Tibial nerve (tissue), 4 donors: ENCODE results near the gene BAZ2B. TPM values are rescaled to one million over a fixed set of nuclear protein-coding genes. Genes with fewer than 3 reads are reported as not detected.

ENCODE experiments used
- DNase-seq, 2 donors: peaks; one replicate each; pipeline ENCODE4 v3.0.0-alpha.2; 2019; ENCODE audit warnings: low spot score in 2 of 2
- H3K27ac ChIP-seq, 4 donors: fragments of 200-600 bp; sonication (generic) in 3 of 4; one replicate each; pipeline ENCODE4 v1.5.1; 2017 to 2019; ENCODE audit warnings: mild to moderate bottlenecking in 1 of 4
- H3K27me3 ChIP-seq, 2 donors: fragments of 200-600 bp; sonication (generic) in 1 of 2; one replicate each; pipeline versions ENCODE4 v1.5.1 to v1.6.0; 2017 to 2019
- H3K36me3 ChIP-seq, 3 donors: fragments of 200-600 bp; sonication (generic); one replicate each; pipeline ENCODE4 v1.5.1; 2018 to 2019
- H3K4me1 ChIP-seq, 4 donors: fragments of 200-600 bp; sonication (generic) in 3 of 4; one replicate each; pipeline ENCODE4 v1.5.1; 2017 to 2019
- H3K4me3 ChIP-seq, 4 donors: fragments of 200-600 bp; sonication (generic) in 3 of 4; one replicate each; pipeline ENCODE4 v1.5.1; 2017 to 2019; ENCODE audit warnings: mild to moderate bottlenecking in 1 of 4, moderate library complexity in 1 of 4
- H3K9me3 ChIP-seq, 4 donors: fragments of 200-600 bp; sonication (generic) in 3 of 4; one replicate each; pipeline ENCODE4 v1.5.1; 2017 to 2019
- CTCF ChIP-seq, 5 experiments: fragments of 200-600 bp in 3 of 5; fragments of 450-650 bp in 2 of 5; sonication (generic) in 3 of 5; IDR thresholded peaks; one replicate each; pipeline ENCODE4 v1.5.1; 2016 to 2019; ENCODE audit warnings: antibody characterized with exemption in 5 of 5, mild to moderate bottlenecking in 3 of 5, moderate library complexity in 2 of 5
- EP300 ChIP-seq, 2 donors: sonication (generic); formaldehyde crosslinking; IDR thresholded peaks; one replicate each; pipeline ENCODE4 v1.6.1; 2017; ENCODE audit warnings: antibody characterized with exemption in 2 of 2, mild to moderate bottlenecking in 1 of 2
- POLR2A ChIP-seq, 2 donors: fragments of 450-650 bp; IDR thresholded peaks; one replicate each; pipeline ENCODE4 v1.6.1; 2017; ENCODE audit warnings: antibody characterized with exemption in 2 of 2, mild to moderate bottlenecking in 2 of 2, moderate library complexity in 2 of 2
- WGBS, 2 donors: methylation state at CpG; one replicate each; pipeline ENCODE4 v1.1.5; 2018; 5-methylcytosine and 5-hydroxymethylcytosine counted together
- total RNA-seq, 4 donors: library from RNA; depleted of rRNA; stranded (reverse); fragments of >200 nt; gene quantifications; one replicate each; pipeline ENCODE4 v1.1.0, GENCODE V29; 2016

The BAZ2B gene
- total RNA-seq, 4 donors from 2014 or later = 98.4 to 135 (median 114) TPM

- Histone ChIP-seq H3K4me3 (no peak overlapping the region), H3K9me3 (no peaks in the 10 kb centered on the region), H3K4me1 (peaks cover 0 to 20% (median 6%) of the 10 kb centered on the region in 4 donors), H3K36me3 (peaks cover 0 to 7% (median 0%) of the 10 kb centered on the region in 3 donors), H3K27ac (no peak overlapping the region), H3K27me3 (no peaks in the 10 kb centered on the region)
- WGBS, 2 donors = 70 to 71% methylated on average over 2 of the region's 2 CpGs
- DNase-seq = no peak
- TF ChIP-seq CTCF (IDR thresholded peaks at IDR 0.05) = no peak
- no peak for TF ChIP-seq EP300 (IDR thresholded peaks at IDR 0.05)
- TF ChIP-seq POLR2A (IDR thresholded peaks at IDR 0.05) = no peak
Observed at GRCh38 chr2:159461076-159461475, 155.3 kb downstream of the BAZ2B start.

GRCh38 chr2:159460227-159460626 lies 156.1 kb downstream of the BAZ2B start:
- no peaks in the 10 kb centered on the region for H3K9me3 ChIP-seq
- 75 to 87% methylated on average over 1 of the region's 1 CpG for WGBS, 2 donors
- peaks cover 0 to 25% (median 8%) of the 10 kb centered on the region in 4 donors for H3K4me1 ChIP-seq

GRCh38 chr2:159459279-159459678 lies 157.1 kb downstream of the BAZ2B start:
- TF ChIP-seq CTCF (IDR thresholded peaks at IDR 0.05) (no peak), EP300 (IDR thresholded peaks at IDR 0.05) (no peak), POLR2A (IDR thresholded peaks at IDR 0.05) (no peak)
- DNase-seq = no peak
- no peak overlapping the region for H3K4me3 ChIP-seq
- H3K27me3 ChIP-seq = no peaks in the 10 kb centered on the region
- H3K27ac ChIP-seq = no peak overlapping the region
- peaks cover 0 to 7% (median 0%) of the 10 kb centered on the region in 3 donors for H3K36me3 ChIP-seq
- peaks cover 0 to 27% (median 8%) of the 10 kb centered on the region in 4 donors for H3K4me1 ChIP-seq
- 91 to 92% methylated on average over 1 of the region's 1 CpG for WGBS, 2 donors
- H3K9me3 ChIP-seq = no peaks in the 10 kb centered on the region

More at GRCh38 chr2:159460227-159460626, 156.1 kb downstream of the BAZ2B start:
- Histone ChIP-seq H3K4me3 (no peak overlapping the region), H3K27ac (no peak overlapping the region), H3K27me3 (no peaks in the 10 kb centered on the region), H3K36me3 (peaks cover 0 to 7% (median 0%) of the 10 kb centered on the region in 3 donors)
- DNase-seq = no peak
- no peak for TF ChIP-seq CTCF (IDR thresholded peaks at IDR 0.05)
- no peak for TF ChIP-seq POLR2A (IDR thresholded peaks at IDR 0.05)
- no peak for TF ChIP-seq EP300 (IDR thresholded peaks at IDR 0.05)

- no peak for DNase-seq
- H3K27ac ChIP-seq = no peak overlapping the region
Observed at GRCh38 chr2:159457589-159457988, 158.8 kb downstream of the BAZ2B start.

More at GRCh38 chr2:159457589-159457988, 158.8 kb downstream of the BAZ2B start:
- no peak overlapping the region for H3K4me3 ChIP-seq
- no peaks in the 10 kb centered on the region for H3K36me3 ChIP-seq
- H3K9me3 ChIP-seq = no peaks in the 10 kb centered on the region
- H3K4me1 ChIP-seq = peaks cover 0 to 27% (median 8%) of the 10 kb centered on the region in 4 donors
- 49 to 53% methylated on average over 1 of the region's 1 CpG for WGBS, 2 donors
- TF ChIP-seq EP300 (IDR thresholded peaks at IDR 0.05) = no peak
- no peak for TF ChIP-seq CTCF (IDR thresholded peaks at IDR 0.05)
- TF ChIP-seq POLR2A (IDR thresholded peaks at IDR 0.05) = no peak
- no peaks in the 10 kb centered on the region for H3K27me3 ChIP-seq
